ENCODE data around the gene TMEM200A.
A peak's percentile ranks its signal among the peaks of the same experiment; 100 is the strongest.

The TMEM200A gene

GRCh38 chr6:130434174-130434873 is 68.5 kb downstream of the TMEM200A start:
- no peak overlapping the region for H3K4me3 ChIP-seq (ENCODE audit: low read depth, low read length)
- TF ChIP-seq CTCF (IDR thresholded peaks at IDR 0.05; ENCODE audit: low read depth, low read length) = no peak

GRCh38 chr6:130435181-130435580 is 69.4 kb downstream of the TMEM200A start:
- TF ChIP-seq CTCF (IDR thresholded peaks at IDR 0.05; ENCODE audit: low read depth, low read length) = no peak
- no peak overlapping the region for H3K4me3 ChIP-seq (ENCODE audit: low read depth, low read length)

- TF ChIP-seq CTCF (IDR thresholded peaks at IDR 0.05; ENCODE audit: low read depth, low read length) = no peak
Observed at GRCh38 chr6:130437961-130438360, 72.1 kb downstream of the TMEM200A start.

GRCh38 chr6:130447374-130447773 is 81.6 kb downstream of the TMEM200A start:
- no peak for TF ChIP-seq CTCF (IDR thresholded peaks at IDR 0.05; ENCODE audit: low read depth, low read length)
- no peak overlapping the region for H3K4me3 ChIP-seq (ENCODE audit: low read depth, low read length)

More at GRCh38 chr6:130437961-130438360, 72.1 kb downstream of the TMEM200A start:
- H3K4me3 ChIP-seq (ENCODE audit: low read depth, low read length) = no peak overlapping the region

GRCh38 chr6:130452336-130452735 is 86.5 kb downstream of the TMEM200A start:
- no peak for TF ChIP-seq CTCF (IDR thresholded peaks at IDR 0.05; ENCODE audit: low read depth, low read length)
- H3K4me3 ChIP-seq (ENCODE audit: low read depth, low read length) = no peak overlapping the region

- H3K4me3 ChIP-seq (ENCODE audit: low read depth, low read length) = no peak overlapping the region
- TF ChIP-seq CTCF (IDR thresholded peaks at IDR 0.05; ENCODE audit: low read depth, low read length) = no peak
Observed at GRCh38 chr6:130453230-130453629, 87.4 kb downstream of the TMEM200A start.

- no peak overlapping the region for H3K4me3 ChIP-seq (ENCODE audit: low read depth, low read length)
- peak; percentile 10; the same call in 1 of the 2 replicates for TF ChIP-seq CTCF (IDR thresholded peaks at IDR 0.05; ENCODE audit: low read depth, low read length)
Observed at GRCh38 chr6:130457605-130458004, 91.8 kb downstream of the TMEM200A start.
